K562 (cell line): ENCODE results near the gene SP6. TPM values are rescaled to one million over a fixed set of nuclear protein-coding genes. Genes with fewer than 3 reads are reported as not detected.

Experiments
- AFF1 ChIP-seq, 2 experiments: fragments of 450-650 bp; IDR thresholded peaks; 2 replicates each; pipeline ENCODE4 v1.6.1; 2018; ENCODE audit warnings: mild to moderate bottlenecking in 2 of 2, low read depth in 1 of 2; ENCODE audit not compliant: partially characterized antibody in 2 of 2
- BDP1 ChIP-seq: IDR thresholded peaks from 3 replicates; pipeline ENCODE4 v1.6.1; 2011; ENCODE audit not compliant: insufficient read length, insufficient read depth
- BMI1 ChIP-seq: fragments of 150-350 bp; IDR thresholded peaks from 2 replicates; pipeline ENCODE4 v1.6.1; 2014; ENCODE audit warnings: low read length
- C11orf30 ChIP-seq: fragments of 450-650 bp; IDR thresholded peaks from 2 replicates; pipeline ENCODE4 v1.6.1; 2016; ENCODE audit warnings: low read depth, mild to moderate bottlenecking
- CCNT2 ChIP-seq: IDR thresholded peaks from 2 replicates; pipeline ENCODE4 v1.6.1; 2011; ENCODE audit warnings: borderline replicate concordance, low read depth, mild to moderate bottlenecking, moderate library complexity, mixed read lengths, low read length; ENCODE audit not compliant: insufficient read length; ENCODE audit errors: extremely low read depth
- EHMT2 ChIP-seq: fragments of 450-650 bp; IDR thresholded peaks from 2 replicates; pipeline ENCODE4 v1.6.1; 2018; ENCODE audit warnings: antibody characterized with exemption
- ELK3 ChIP-seq: fragments of 450-650 bp; formaldehyde crosslinking; IDR thresholded peaks from 2 replicates; pipeline ENCODE4 v1.4.0; 2020; ENCODE audit warnings: mild to moderate bottlenecking
- L3MBTL2 ChIP-seq: fragments of 450-650 bp; IDR thresholded peaks from 2 replicates; pipeline ENCODE4 v1.6.1; 2016; ENCODE audit warnings: mild to moderate bottlenecking, moderate library complexity
- MTF1 ChIP-seq: fragments of 250-450 bp; sonication (Bioruptor Pico); IDR thresholded peaks from 2 replicates; pipeline ENCODE4 v1.9.0; 2021; ENCODE audit warnings: moderate library complexity, mild to moderate bottlenecking, inconsistent platforms, borderline replicate concordance
- NRF1 ChIP-seq, 2 experiments: fragments of 450-650 bp; IDR thresholded peaks in 1 of 2; conservative IDR thresholded peaks in 1 of 2; 2 replicates each; pipeline ENCODE4 v1.6.1; 2014; ENCODE audit warnings: mild to moderate bottlenecking in 2 of 2
- SIRT6 ChIP-seq: IDR thresholded peaks from one replicate; pipeline ENCODE4 v1.6.1; 2012; ENCODE audit warnings: low read depth, mild to moderate bottlenecking, control low read depth, inconsistent platforms, low read length, moderate library complexity
- TCF7L2 ChIP-seq: fragments of 150-350 bp; IDR thresholded peaks from 2 replicates; pipeline ENCODE4 v1.6.1; 2016; ENCODE audit warnings: low read depth, mild to moderate bottlenecking, low read length, moderate library complexity
- USF1 ChIP-seq: sonication (generic); formaldehyde crosslinking; IDR thresholded peaks from 2 replicates; pipeline ENCODE4 v1.9.0; 2022; ENCODE audit warnings: mild to moderate bottlenecking, missing genetic modification reagents
- ZNF175 ChIP-seq: fragments of 200-800 bp; sonication (Bioruptor generic); IDR thresholded peaks from 2 replicates; pipeline ENCODE4 v1.6.1; 2016; ENCODE audit warnings: low read depth, mild to moderate bottlenecking, missing genetic modification characterization, missing compliant biosample characterization
- ZNF398 ChIP-seq: fragments of 250-450 bp; sonication (Bioruptor Pico); IDR thresholded peaks from 2 replicates; pipeline ENCODE4 v1.8.0; 2021; ENCODE audit warnings: moderate library complexity, mild to moderate bottlenecking, inconsistent platforms
- ZNF655 ChIP-seq: fragments of 250-450 bp; sonication (Bioruptor Pico); IDR thresholded peaks from 2 replicates; pipeline ENCODE4 v1.5.0; 2021
- polyA plus RNA-seq, 8 experiments: library from polyadenylated mRNA; depleted of rRNA in 4 of 8; stranded (reverse) in 5 of 8; unstranded in 3 of 8; fragments of >200 nt; fragmentation: Nextera tagmentation in 2 of 8; fragmentation: Illumina TruSeq in 1 of 8; extraction: Ambion mirVana in 2 of 8; extraction: Trizol in 1 of 8; gene quantifications; 2 replicates each; pipeline versions ENCODE4 v1.2.1 to v1.2.3, GENCODE V29; 2011 to 2014; ENCODE audit warnings: inconsistent platforms in 1 of 8, missing spikeins in 1 of 8
- total RNA-seq, 7 experiments: library from RNA; depleted of rRNA in 6 of 7; stranded (reverse); fragments of >200 nt in 6 of 7; fragmentation: Illumina TruSeq in 2 of 7; extraction: Trizol in 2 of 7; gene quantifications; 2 replicates each; pipeline versions ENCODE4 v1.2.1 to v1.2.3, GENCODE V29; 2011 to 2021; ENCODE audit warnings: low replicate concordance in 1 of 7

SP6 gene
- total and polyA plus RNA-seq, 9 of the 15 experiments (the other 6 are each of a cell fraction or from before 2014, with no cell fraction given) = 0.11 to 7.9 (median 2.2) TPM

GRCh38 chr17:47867813-47868533 lies 17.0 kb upstream of the SP6 start (continued):
- no peak for TF ChIP-seq BDP1
- TF ChIP-seq ZNF655 = no peak
- no peak for TF ChIP-seq TCF7L2
- no peak for TF ChIP-seq BMI1
- TF ChIP-seq ZNF398 (CRISPR knock-in tag) = no peak
- TF ChIP-seq NRF1 (conservative IDR thresholded peaks at IDR 0.05 in 1 of 2, IDR thresholded peaks at IDR 0.05 in 1 of 2) = 0 out of 4 replicates have a peak, but pooled peaks of 1 of the 2 experiments have one; percentile 31
- no peak for TF ChIP-seq EHMT2
- TF ChIP-seq L3MBTL2 = peak; percentile 72
- TF ChIP-seq SIRT6 = no peak
- no peak for TF ChIP-seq AFF1 (IDR thresholded peaks at IDR 0.05; ENCODE audit: low read depth in 1 of 2, partially characterized antibody in 2 of 2)
- peak; percentile 57 for TF ChIP-seq USF1
- TF ChIP-seq C11orf30 = no peak
- TF ChIP-seq MTF1 (CRISPR knock-in tag) = no peak
- no peak for TF ChIP-seq ZNF175 (CRISPR knock-in tag)
- TF ChIP-seq ELK3 = no peak
- TF ChIP-seq CCNT2 = no peak
